OCI-LY7 (cell line): ENCODE measurements around the gene RNF166. TPM values are rescaled to one million over a fixed set of nuclear protein-coding genes. Genes with fewer than 3 reads are reported as not detected.

Experiments
- BruUV-seq: library from RNA; stranded (reverse); fragments of 400-500 nt; replicated peaks from 2 replicates; lab custom pipeline; 2021; lab: Mats Ljungman, UMichigan
- CTCF ChIA-PET: fragments of 300-600 bp; sonication (Branson Sonifier 250); formaldehyde crosslinking; loops from one replicate; lab custom pipeline; 2022; ENCODE audit warnings: antibody characterized with exemption; ENCODE audit not compliant: unreplicated experiment; lab: Charles Lee
- POLR2A ChIA-PET: fragments of 300-600 bp; sonication (Branson Sonifier 250); formaldehyde crosslinking; loops from one replicate; lab custom pipeline; 2022; ENCODE audit warnings: antibody characterized with exemption; lab: Charles Lee
- DNase-seq: peaks from one replicate; pipeline ENCODE4 v3.0.0-alpha.2; 2015; ENCODE audit warnings: low spot score
- H2AFZ ChIP-seq: fragments of 200-600 bp; sonication (generic), shearing (Covaris generic); 2 replicates; pipeline ENCODE4 v1.6.1; 2014; ENCODE audit warnings: mild to moderate bottlenecking, antibody characterized with exemption, low read length, moderate library complexity
- H3K27ac ChIP-seq: fragments of 200-600 bp; sonication (generic); 2 replicates; pipeline ENCODE4 v1.5.1; 2014; ENCODE audit warnings: mixed run types, low read depth, mild to moderate bottlenecking, moderate library complexity, low read length, inconsistent platforms; ENCODE audit not compliant: poor library complexity, severe bottlenecking
- H3K36me3 ChIP-seq: fragments of 200-600 bp; sonication (generic); 2 replicates; pipeline ENCODE4 v1.6.1; 2014; ENCODE audit warnings: mild to moderate bottlenecking, antibody characterized with exemption, low read length, moderate library complexity, mixed read lengths; ENCODE audit not compliant: insufficient read depth
- H3K4me1 ChIP-seq: fragments of 200-600 bp; sonication (generic); 2 replicates; pipeline ENCODE4 v1.5.1; 2014; ENCODE audit warnings: mild to moderate bottlenecking, low read length; ENCODE audit not compliant: insufficient read depth, poor library complexity, severe bottlenecking
- H3K4me2 ChIP-seq: fragments of 200-600 bp; sonication (generic); 2 replicates; pipeline ENCODE4 v1.6.1; 2014; ENCODE audit warnings: mild to moderate bottlenecking, low read length
- H3K4me3 ChIP-seq: fragments of 200-600 bp; sonication (generic); 2 replicates; pipeline ENCODE4 v1.5.1; 2014; ENCODE audit warnings: mild to moderate bottlenecking, low read depth, low read length; ENCODE audit not compliant: poor library complexity, severe bottlenecking
- H3K79me2 ChIP-seq: fragments of 200-600 bp; sonication (generic); 2 replicates; pipeline ENCODE4 v1.6.1; 2016; ENCODE audit warnings: low read depth, mild to moderate bottlenecking, low read length, moderate library complexity, mixed read lengths; ENCODE audit not compliant: insufficient read depth
- H3K9me2 ChIP-seq: fragments of 200-600 bp; sonication (generic); 2 replicates; pipeline ENCODE4 v1.6.1; 2016; ENCODE audit warnings: mild to moderate bottlenecking, low read length, mixed read lengths; ENCODE audit not compliant: insufficient read depth
- H3K9me3 ChIP-seq: fragments of 200-600 bp; sonication (generic); 2 replicates; pipeline ENCODE4 v1.6.1; 2014; ENCODE audit warnings: mild to moderate bottlenecking, mixed run types, low read length, mixed read lengths
- H4K20me1 ChIP-seq: fragments of 200-600 bp; sonication (generic); 2 replicates; pipeline ENCODE4 v1.6.1; 2014; ENCODE audit warnings: mild to moderate bottlenecking, antibody characterized with exemption, low read length, moderate library complexity, mixed read lengths; ENCODE audit not compliant: insufficient read depth
- EZH2phosphoT487 ChIP-seq: fragments of 200-600 bp; sonication (generic); IDR thresholded peaks from 2 replicates; pipeline ENCODE4 v1.6.1; 2018; ENCODE audit warnings: low read depth, borderline replicate concordance, mild to moderate bottlenecking, mixed run types, antibody characterized with exemption, low read length, moderate library complexity, mixed read lengths
- intact Hi-C: fragments of 100-400 bp; cut with micrococcal nuclease; formaldehyde crosslinking; loops from one replicate; pipeline ENCODE4 v1.10.0; 2022; ENCODE audit not compliant: unreplicated experiment
- total RNA-seq, 2 experiments: library from RNA; depleted of rRNA in 1 of 2; stranded (reverse); fragments of >200 nt in 1 of 2; shearing (Covaris generic) in 1 of 2; gene quantifications; 2 replicates each; pipeline ENCODE4 v1.2.3, GENCODE V29; 2014 to 2022
- TF ChIP-seq, protein P1 (sequence below): fragments of 200-600 bp; sonication (generic); conservative IDR thresholded peaks from 2 replicates; pipeline ENCODE4 v1.5.1; 2014; ENCODE audit warnings: mild to moderate bottlenecking, antibody characterized with exemption, low read length, moderate library complexity, mixed read lengths

RNF166 gene
- total RNA-seq, 2 experiments from 2014 or later: 52.4 to 56.2 TPM

DNA sequence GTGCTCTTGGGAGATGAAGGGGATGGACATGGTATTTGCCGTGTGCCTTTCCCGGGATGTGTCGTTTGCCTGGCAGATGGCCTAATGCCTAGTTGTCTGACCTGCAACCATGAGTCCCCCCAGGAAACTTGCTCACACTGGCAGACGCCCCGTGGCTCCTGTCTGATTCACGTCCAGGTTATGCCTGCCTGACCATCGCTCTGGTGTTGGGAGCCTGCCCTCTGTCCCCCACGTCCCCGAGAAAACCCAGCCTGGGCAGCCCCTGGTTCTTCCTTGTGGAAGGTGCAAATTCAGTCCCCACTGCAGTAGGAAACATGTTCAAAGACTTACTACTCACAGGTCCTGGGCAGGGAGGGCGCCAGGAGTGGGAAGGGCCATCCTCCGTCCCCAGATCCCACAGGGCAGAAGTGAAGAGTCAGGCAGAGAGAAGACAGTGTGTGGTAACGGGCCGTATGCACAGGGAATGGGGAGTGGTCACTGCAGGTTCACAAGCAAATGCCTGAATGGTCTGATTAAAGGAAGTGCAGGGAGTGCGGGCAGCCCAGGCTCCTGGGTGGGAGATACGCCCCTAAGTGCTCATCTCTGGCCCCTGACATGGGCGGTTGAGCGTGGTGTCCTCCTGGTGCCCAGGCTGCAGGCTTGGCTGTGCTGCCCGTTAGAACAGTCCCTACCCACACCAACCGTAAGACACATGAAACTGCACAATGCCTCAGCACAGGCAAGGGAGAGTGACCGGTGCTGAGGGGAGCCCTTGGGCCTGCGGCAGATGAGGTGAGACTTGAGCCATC lies 15.7 kb downstream of the RNF166 start:
- H3K79me2 ChIP-seq: no peaks in the 10 kb centered on the region
- no peak for DNase-seq
- no peak for TF ChIP-seq EZH2phosphoT487
- TF ChIP-seq, protein P1, sequence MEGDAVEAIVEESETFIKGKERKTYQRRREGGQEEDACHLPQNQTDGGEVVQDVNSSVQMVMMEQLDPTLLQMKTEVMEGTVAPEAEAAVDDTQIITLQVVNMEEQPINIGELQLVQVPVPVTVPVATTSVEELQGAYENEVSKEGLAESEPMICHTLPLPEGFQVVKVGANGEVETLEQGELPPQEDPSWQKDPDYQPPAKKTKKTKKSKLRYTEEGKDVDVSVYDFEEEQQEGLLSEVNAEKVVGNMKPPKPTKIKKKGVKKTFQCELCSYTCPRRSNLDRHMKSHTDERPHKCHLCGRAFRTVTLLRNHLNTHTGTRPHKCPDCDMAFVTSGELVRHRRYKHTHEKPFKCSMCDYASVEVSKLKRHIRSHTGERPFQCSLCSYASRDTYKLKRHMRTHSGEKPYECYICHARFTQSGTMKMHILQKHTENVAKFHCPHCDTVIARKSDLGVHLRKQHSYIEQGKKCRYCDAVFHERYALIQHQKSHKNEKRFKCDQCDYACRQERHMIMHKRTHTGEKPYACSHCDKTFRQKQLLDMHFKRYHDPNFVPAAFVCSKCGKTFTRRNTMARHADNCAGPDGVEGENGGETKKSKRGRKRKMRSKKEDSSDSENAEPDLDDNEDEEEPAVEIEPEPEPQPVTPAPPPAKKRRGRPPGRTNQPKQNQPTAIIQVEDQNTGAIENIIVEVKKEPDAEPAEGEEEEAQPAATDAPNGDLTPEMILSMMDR: no peak
- intact Hi-C loops: no loop called here
- ChIA-PET POLR2A (no interaction called here), CTCF (no interaction called here)
- H2AFZ ChIP-seq: no peak overlapping the region
- H3K4me1 ChIP-seq: peaks cover 32% of the 10 kb centered on the region
- H3K27ac ChIP-seq: no peak overlapping the region
- no peaks in the 10 kb centered on the region for H3K36me3 ChIP-seq
- no peak overlapping the region for H3K4me2 ChIP-seq
- no peaks in the 10 kb centered on the region for H3K9me2 ChIP-seq
- H4K20me1 ChIP-seq: no peaks in the 10 kb centered on the region
- BruUV-seq: no TSS peak
- no peak overlapping the region for H3K4me3 ChIP-seq
- no peaks in the 10 kb centered on the region for H3K9me3 ChIP-seq

DNA sequence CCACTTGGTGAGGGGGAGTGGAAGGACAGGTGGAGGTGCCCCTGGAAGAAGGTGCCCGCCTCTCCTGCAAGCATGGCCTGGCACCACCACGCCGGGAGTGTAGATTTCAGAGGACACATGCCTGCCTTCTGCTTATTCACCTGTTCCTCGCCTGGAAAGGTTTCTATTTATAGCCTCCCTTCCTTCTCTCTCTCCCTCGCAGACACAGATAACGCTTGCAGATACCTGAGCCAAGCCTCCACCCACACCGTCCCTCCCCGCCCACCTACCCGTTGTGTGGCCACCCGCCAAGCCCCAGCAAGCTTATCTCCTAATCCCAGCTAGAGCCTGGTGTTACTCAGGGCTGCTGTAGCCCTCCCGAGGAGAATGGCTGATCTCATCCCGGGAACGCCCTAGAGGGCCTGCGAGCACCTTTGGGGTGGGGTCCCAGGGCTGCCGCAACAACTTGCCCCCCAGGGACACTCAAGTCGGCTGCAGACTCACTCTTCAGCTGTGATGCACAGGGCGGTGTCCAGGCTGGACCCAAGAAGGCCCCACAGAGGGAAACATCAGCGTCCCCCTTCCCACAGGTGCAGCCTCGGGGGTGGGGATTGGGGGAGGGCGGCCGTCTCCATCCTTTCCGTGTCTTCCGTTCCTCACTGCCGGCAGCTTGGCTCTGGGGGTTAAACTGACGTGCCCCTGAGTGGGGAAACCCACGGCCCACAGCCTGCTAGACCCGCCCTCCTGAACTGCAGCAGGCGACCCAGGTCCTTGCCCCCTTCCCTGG lies 18.0 kb downstream of the RNF166 start:
- DNase-seq: no peak
- Histone ChIP-seq H3K9me3 (no peaks in the 10 kb centered on the region), H3K9me2 (no peaks in the 10 kb centered on the region), H2AFZ (no peak overlapping the region), H3K79me2 (no peaks in the 10 kb centered on the region), H3K36me3 (no peaks in the 10 kb centered on the region), H4K20me1 (no peaks in the 10 kb centered on the region), H3K4me1 (peaks cover 45% of the 10 kb centered on the region), H3K4me2 (no peak overlapping the region), H3K27ac (no peak overlapping the region), H3K4me3 (no peak overlapping the region)
- TF ChIP-seq, protein P1: no peak
- TF ChIP-seq EZH2phosphoT487: no peak
- ChIA-PET POLR2A (no interaction called here), CTCF (no interaction called here)
- BruUV-seq: no TSS peak
- intact Hi-C loops: no loop called here
